Immature natural killer cell (primary cell): Measurements from ENCODE around the gene TMPRSS11D. TPM values are rescaled to one million over a fixed set of nuclear protein-coding genes. Genes with fewer than 3 reads are reported as not detected.
A peak's percentile ranks its signal among the peaks of the same experiment; 100 is the strongest.

Source experiments
- DNase-seq, 3 donors: peaks; one replicate each; pipeline ENCODE4 v3.0.0; 2022; ENCODE audit warnings: mixed read lengths in 1 of 3
- H3K27ac Mint-ChIP-seq, 6 donors: one replicate each; pipeline ENCODE4 v1.8.0; 2020; ENCODE audit warnings: mixed read lengths in 6 of 6, mild to moderate bottlenecking in 5 of 6, inconsistent platforms in 4 of 6, moderate library complexity in 3 of 6
- H3K27me3 Mint-ChIP-seq, 3 donors: one replicate each; pipeline ENCODE4 v1.8.0; 2020 to 2021; ENCODE audit warnings: low read depth in 3 of 3, mild to moderate bottlenecking in 3 of 3, mixed read lengths in 3 of 3, moderate library complexity in 3 of 3, inconsistent platforms in 1 of 3
- H3K36me3 Mint-ChIP-seq, 3 donors: one replicate each; pipeline ENCODE4 v1.8.0; 2020; ENCODE audit warnings: mixed read lengths in 3 of 3, inconsistent platforms in 2 of 3, mild to moderate bottlenecking in 2 of 3
- H3K4me1 Mint-ChIP-seq, 2 donors: one replicate each; pipeline ENCODE4 v1.8.0; 2020; ENCODE audit warnings: inconsistent platforms in 2 of 2, mild to moderate bottlenecking in 2 of 2, mixed read lengths in 2 of 2, moderate library complexity in 1 of 2
- H3K4me3 Mint-ChIP-seq, 5 donors: one replicate each; pipeline ENCODE4 v1.8.0; 2020; ENCODE audit warnings: mild to moderate bottlenecking in 5 of 5, mixed read lengths in 5 of 5, inconsistent platforms in 3 of 5, moderate library complexity in 3 of 5
- H3K9me3 Mint-ChIP-seq, 6 donors: one replicate each; pipeline ENCODE4 v1.8.0; 2020; ENCODE audit warnings: mild to moderate bottlenecking in 6 of 6, mixed read lengths in 6 of 6, inconsistent platforms in 4 of 6, moderate library complexity in 3 of 6
- polyA plus RNA-seq, 3 donors: library from polyadenylated mRNA; unstranded; fragments of 300-500 nt; fragmentation: Illumina TruSeq; gene quantifications; one replicate each; pipeline ENCODE4 v1.2.3, GENCODE V29; 2021

The TMPRSS11D gene, protein sequence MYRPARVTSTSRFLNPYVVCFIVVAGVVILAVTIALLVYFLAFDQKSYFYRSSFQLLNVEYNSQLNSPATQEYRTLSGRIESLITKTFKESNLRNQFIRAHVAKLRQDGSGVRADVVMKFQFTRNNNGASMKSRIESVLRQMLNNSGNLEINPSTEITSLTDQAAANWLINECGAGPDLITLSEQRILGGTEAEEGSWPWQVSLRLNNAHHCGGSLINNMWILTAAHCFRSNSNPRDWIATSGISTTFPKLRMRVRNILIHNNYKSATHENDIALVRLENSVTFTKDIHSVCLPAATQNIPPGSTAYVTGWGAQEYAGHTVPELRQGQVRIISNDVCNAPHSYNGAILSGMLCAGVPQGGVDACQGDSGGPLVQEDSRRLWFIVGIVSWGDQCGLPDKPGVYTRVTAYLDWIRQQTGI
- polyA plus RNA-seq = not detected

GRCh38 chr4:67883902-67884301, at the start of gene TMPRSS11D:
Gene TMPRSS11D (minus strand): TSS chr4:67884002. CDS start chr4:67883933, 69 bp downstream.
- no peaks in the 10 kb centered on the region for H3K27me3 Mint-ChIP-seq

GRCh38 chr4:67933038-67933437, 49.2 kb upstream of the TMPRSS11D start:
- no peak overlapping the region for H3K4me3 Mint-ChIP-seq
- no peaks in the 10 kb centered on the region for H3K4me1 Mint-ChIP-seq

More at GRCh38 chr4:67883902-67884301, at the start of gene TMPRSS11D:
- Mint-ChIP-seq H3K4me3 (peak within 1 kb of the TSS in 2 of 5 donors; percentile 10 to 36), H3K36me3 (peaks cover 0 to 3% (median 0%) of the 10 kb centered on the region in 3 donors), H3K27ac (peak within 1 kb of the TSS in 4 of 6 donors; percentile 3 to 43 (median 20)), H3K4me1 (peaks cover 21 to 32% of the 10 kb centered on the region in 2 donors), H3K9me3 (no peaks in the 10 kb centered on the region)
- DNase-seq = no peak

GRCh38 chr4:67931256-67931655, 47.5 kb upstream of the TMPRSS11D start:
- peaks cover 0 to 7% (median 3%) of the 10 kb centered on the region in 3 donors for H3K27me3 Mint-ChIP-seq
- no peak overlapping the region for H3K27ac Mint-ChIP-seq
- H3K9me3 Mint-ChIP-seq = peaks cover 0 to 2% (median 0%) of the 10 kb centered on the region in 6 donors

More at GRCh38 chr4:67933038-67933437, 49.2 kb upstream of the TMPRSS11D start:
- Mint-ChIP-seq H3K27ac (no peak overlapping the region), H3K9me3 (peaks cover 0 to 2% (median 0%) of the 10 kb centered on the region in 6 donors), H3K27me3 (peaks cover 0 to 7% (median 3%) of the 10 kb centered on the region in 3 donors), H3K36me3 (no peaks in the 10 kb centered on the region)
- DNase-seq = no peak

DNA sequence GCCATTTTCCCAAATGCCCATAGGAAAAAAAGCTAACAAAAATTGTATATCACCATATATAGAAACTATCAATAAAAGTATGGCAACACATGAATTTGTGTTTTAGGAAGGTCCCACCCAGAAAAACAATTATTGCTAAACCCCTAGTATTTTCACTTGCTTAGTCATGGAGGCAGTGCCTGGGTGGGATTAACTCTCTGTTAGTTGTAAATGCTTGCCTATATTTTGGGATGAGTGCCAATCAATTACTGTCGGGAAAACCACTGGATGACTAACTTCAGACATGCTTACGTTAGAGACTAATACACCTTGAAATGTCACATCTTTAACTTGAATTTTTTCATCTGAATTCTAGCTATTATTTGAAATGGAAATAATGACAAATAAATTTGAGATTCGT, 45.6 kb upstream of the TMPRSS11D start:
- Mint-ChIP-seq H3K4me1 (no peaks in the 10 kb centered on the region), H3K9me3 (peaks cover 0 to 1% (median 0%) of the 10 kb centered on the region in 6 donors), H3K27ac (no peak overlapping the region), H3K27me3 (peaks cover 0 to 7% (median 3%) of the 10 kb centered on the region in 3 donors), H3K36me3 (no peaks in the 10 kb centered on the region), H3K4me3 (no peak overlapping the region)
- no peak for DNase-seq

More at GRCh38 chr4:67931256-67931655, 47.5 kb upstream of the TMPRSS11D start:
- DNase-seq = no peak
- H3K4me3 Mint-ChIP-seq = no peak overlapping the region
- H3K36me3 Mint-ChIP-seq = no peaks in the 10 kb centered on the region
- H3K4me1 Mint-ChIP-seq = no peaks in the 10 kb centered on the region

GRCh38 chr4:67928546-67928945, 44.7 kb upstream of the TMPRSS11D start:
- H3K4me3 Mint-ChIP-seq = no peak overlapping the region
- H3K4me1 Mint-ChIP-seq = no peaks in the 10 kb centered on the region

DNA sequence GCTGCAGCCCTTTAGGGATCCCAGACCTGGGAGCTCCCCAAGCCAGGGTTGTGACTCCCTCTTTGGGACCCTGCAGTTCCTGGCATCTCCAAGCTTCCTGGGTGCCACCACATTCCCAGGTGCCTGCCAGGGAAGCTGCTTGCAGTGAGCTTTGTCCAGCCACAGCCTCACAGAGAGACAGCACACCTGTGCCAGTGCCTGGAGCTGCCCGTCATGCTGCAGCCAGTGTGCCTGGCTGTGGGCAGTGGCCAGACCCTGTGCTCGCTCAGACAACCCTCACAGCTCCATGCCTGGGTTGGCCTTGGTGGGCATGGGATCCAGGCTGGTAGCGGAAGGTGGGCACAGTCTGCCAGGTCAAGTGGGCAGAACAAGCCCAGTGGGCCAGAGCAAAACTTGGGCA, 43.4 kb upstream of the TMPRSS11D start:
- H3K36me3 Mint-ChIP-seq = no peaks in the 10 kb centered on the region
- H3K4me1 Mint-ChIP-seq = no peaks in the 10 kb centered on the region
- DNase-seq = no peak
- H3K4me3 Mint-ChIP-seq = no peak overlapping the region
- H3K9me3 Mint-ChIP-seq = peaks cover 0 to 1% (median 0%) of the 10 kb centered on the region in 6 donors
- H3K27ac Mint-ChIP-seq = no peak overlapping the region
- H3K27me3 Mint-ChIP-seq = peaks cover 0 to 3% (median 2%) of the 10 kb centered on the region in 3 donors

More at GRCh38 chr4:67928546-67928945, 44.7 kb upstream of the TMPRSS11D start:
- Mint-ChIP-seq H3K36me3 (no peaks in the 10 kb centered on the region), H3K27ac (no peak overlapping the region), H3K9me3 (peaks cover 0 to 1% (median 0%) of the 10 kb centered on the region in 6 donors), H3K27me3 (peaks cover 0 to 7% (median 3%) of the 10 kb centered on the region in 3 donors)
- no peak for DNase-seq

DNA sequence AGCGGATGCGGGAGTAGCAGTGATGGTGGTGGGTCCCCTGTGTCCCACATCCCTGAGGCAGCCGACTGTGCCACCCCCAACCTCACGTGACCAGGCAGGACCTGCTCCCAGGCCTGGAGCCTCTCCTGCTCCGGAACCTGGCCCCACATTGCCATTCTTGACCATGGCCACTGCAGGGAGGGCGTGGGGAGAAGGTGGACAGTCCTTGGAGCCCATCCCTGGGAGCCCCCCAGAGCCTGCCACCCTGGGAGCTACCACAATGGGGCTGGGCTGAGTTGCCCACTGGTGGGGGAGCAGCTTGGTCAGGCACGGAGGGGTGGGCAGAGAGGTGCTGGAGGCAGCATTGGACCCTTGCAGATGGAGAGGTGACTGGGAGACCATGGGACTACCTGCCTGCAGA, 42.7 kb upstream of the TMPRSS11D start:
- Mint-ChIP-seq H3K27me3 (peaks cover 0 to 3% (median 2%) of the 10 kb centered on the region in 3 donors), H3K36me3 (no peaks in the 10 kb centered on the region), H3K27ac (no peak overlapping the region), H3K9me3 (peaks cover 0 to 1% (median 0%) of the 10 kb centered on the region in 6 donors), H3K4me1 (no peaks in the 10 kb centered on the region), H3K4me3 (no peak overlapping the region)
- no peak for DNase-seq

DNA sequence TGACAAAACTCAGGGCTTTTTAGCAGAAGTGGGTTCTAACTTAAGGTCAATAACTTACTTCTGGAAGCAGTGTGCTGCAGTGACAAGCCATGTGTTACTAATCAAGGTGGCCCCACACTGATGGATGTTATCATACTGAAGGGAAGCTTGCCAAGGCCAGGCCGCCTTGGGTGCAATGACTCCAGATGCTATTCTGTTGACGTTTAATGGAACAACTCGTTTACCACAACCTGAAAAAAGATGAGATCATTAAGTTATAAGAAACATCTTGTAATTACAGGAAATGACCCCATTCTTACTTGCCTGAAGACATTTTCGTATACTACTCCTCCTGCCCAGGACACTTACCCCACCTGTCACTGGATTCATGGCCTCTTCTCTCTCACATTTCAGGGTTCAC, 38.9 kb upstream of the TMPRSS11D start:
- DNase-seq = no peak
- Mint-ChIP-seq H3K4me3 (no peak overlapping the region), H3K27ac (no peak overlapping the region)

DNA sequence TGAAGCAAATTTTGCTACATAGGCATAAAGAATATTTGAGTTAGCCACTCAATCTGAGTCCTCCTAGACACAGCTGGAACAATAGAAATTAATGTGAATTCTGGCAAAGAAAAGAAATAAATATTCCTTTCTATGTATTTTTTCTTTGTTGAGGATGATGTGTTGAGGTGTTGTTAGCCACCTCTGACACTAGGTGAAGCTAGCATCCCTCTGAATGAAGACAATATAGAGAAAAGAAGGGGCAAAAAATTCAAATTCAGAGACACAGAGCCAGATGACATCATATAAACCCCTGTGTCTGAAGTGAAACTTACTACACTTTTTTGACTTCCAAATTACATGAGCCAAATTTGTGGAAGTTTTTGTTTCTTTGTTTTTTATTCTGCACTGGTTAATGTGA, 34.6 kb upstream of the TMPRSS11D start:
- no peaks in the 10 kb centered on the region for H3K36me3 Mint-ChIP-seq
- no peak for DNase-seq
- no peak overlapping the region for H3K27ac Mint-ChIP-seq
- no peak overlapping the region for H3K4me3 Mint-ChIP-seq
- H3K27me3 Mint-ChIP-seq = peaks cover 0 to 5% (median 4%) of the 10 kb centered on the region in 3 donors
- no peaks in the 10 kb centered on the region for H3K9me3 Mint-ChIP-seq
- no peaks in the 10 kb centered on the region for H3K4me1 Mint-ChIP-seq

More for the DNA sequence above, 38.9 kb upstream of the TMPRSS11D start:
- no peaks in the 10 kb centered on the region for H3K36me3 Mint-ChIP-seq
- H3K27me3 Mint-ChIP-seq = peaks cover 0 to 3% (median 2%) of the 10 kb centered on the region in 3 donors
- H3K9me3 Mint-ChIP-seq = no peaks in the 10 kb centered on the region
- H3K4me1 Mint-ChIP-seq = no peaks in the 10 kb centered on the region

GRCh38 chr4:67915400-67915966, 31.7 kb upstream of the TMPRSS11D start:
- Mint-ChIP-seq H3K27me3 (peaks cover 3 to 5% (median 4%) of the 10 kb centered on the region in 3 donors), H3K27ac (no peak overlapping the region), H3K36me3 (no peaks in the 10 kb centered on the region), H3K4me3 (no peak overlapping the region), H3K9me3 (no peaks in the 10 kb centered on the region), H3K4me1 (no peaks in the 10 kb centered on the region)
- DNase-seq = no peak

- Mint-ChIP-seq H3K9me3 (no peaks in the 10 kb centered on the region), H3K27ac (no peak overlapping the region)
Measured at GRCh38 chr4:67912080-67912479, 28.3 kb upstream of the TMPRSS11D start.

GRCh38 chr4:67911638-67912037, 27.8 kb upstream of the TMPRSS11D start:
- H3K27me3 Mint-ChIP-seq = peaks cover 2 to 5% (median 3%) of the 10 kb centered on the region in 3 donors
- H3K4me1 Mint-ChIP-seq = no peaks in the 10 kb centered on the region
- H3K27ac Mint-ChIP-seq = no peak overlapping the region
- H3K4me3 Mint-ChIP-seq = no peak overlapping the region
- H3K36me3 Mint-ChIP-seq = no peaks in the 10 kb centered on the region
- no peak for DNase-seq
- no peaks in the 10 kb centered on the region for H3K9me3 Mint-ChIP-seq

More at GRCh38 chr4:67912080-67912479, 28.3 kb upstream of the TMPRSS11D start:
- Mint-ChIP-seq H3K4me1 (no peaks in the 10 kb centered on the region), H3K4me3 (no peak overlapping the region), H3K36me3 (no peaks in the 10 kb centered on the region), H3K27me3 (peaks cover 2 to 4% (median 3%) of the 10 kb centered on the region in 3 donors)
- DNase-seq = no peak

- Mint-ChIP-seq H3K36me3 (no peaks in the 10 kb centered on the region), H3K9me3 (peaks cover 0 to under 1% (median 0%) of the 10 kb centered on the region in 6 donors), H3K4me3 (no peak overlapping the region), H3K4me1 (no peaks in the 10 kb centered on the region), H3K27ac (no peak overlapping the region), H3K27me3 (peaks cover 2 to 5% (median 3%) of the 10 kb centered on the region in 3 donors)
- no peak for DNase-seq
Measured at GRCh38 chr4:67911141-67911540, 27.3 kb upstream of the TMPRSS11D start.

DNA sequence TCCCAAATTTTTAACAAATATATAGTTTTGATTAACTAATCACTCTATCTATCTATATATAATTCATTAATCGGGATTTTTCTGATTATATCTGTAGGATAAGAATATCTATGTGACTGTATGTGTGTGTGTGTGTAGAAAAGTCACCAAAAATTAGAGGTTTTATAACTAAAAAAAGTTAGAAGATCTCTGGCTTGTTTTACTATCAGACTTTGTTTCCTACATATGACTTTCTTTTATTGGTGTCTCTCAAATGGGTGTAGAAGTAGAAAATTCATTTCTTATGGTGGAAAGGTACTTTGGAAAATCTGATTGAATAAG, 26.7 kb upstream of the TMPRSS11D start:
- Mint-ChIP-seq H3K36me3 (no peaks in the 10 kb centered on the region), H3K27me3 (peaks cover 2 to 5% (median 3%) of the 10 kb centered on the region in 3 donors), H3K27ac (no peak overlapping the region)

More for the DNA sequence above, 26.7 kb upstream of the TMPRSS11D start:
- H3K4me3 Mint-ChIP-seq = no peak overlapping the region
- peaks cover 0 to 6% (median 0%) of the 10 kb centered on the region in 6 donors for H3K9me3 Mint-ChIP-seq
- DNase-seq = no peak
- H3K4me1 Mint-ChIP-seq = no peaks in the 10 kb centered on the region
